Measurements from ENCODE around the gene FGD6.

DNA sequence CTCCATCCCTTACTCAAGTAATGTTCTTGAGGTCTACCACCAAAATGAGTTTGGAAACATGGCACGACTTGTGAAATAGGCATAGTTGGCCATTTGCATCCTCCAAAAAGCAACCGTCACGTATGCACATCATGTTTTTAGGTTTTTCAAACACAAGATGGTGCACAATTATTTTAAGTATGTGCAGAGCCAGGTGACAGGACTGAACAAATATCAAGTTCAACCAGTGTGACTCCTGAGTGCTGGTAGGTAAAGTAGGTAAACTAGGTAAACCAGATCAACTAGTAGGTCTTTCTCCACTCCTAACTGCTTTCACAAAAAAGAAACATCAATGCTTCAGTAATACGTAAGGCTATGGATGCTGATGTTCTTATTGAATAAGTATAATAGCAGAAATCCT lies 39.1 kb downstream of the FGD6 start:
- no peak for TF ChIP-seq CTCF (conservative IDR thresholded peaks at IDR 0.05 in 1 of 2, IDR thresholded peaks at IDR 0.05 in 1 of 2; ENCODE audit: low read depth in 1 of 2, low read length in 2 of 2)
- TF ChIP-seq EZH2 (IDR thresholded peaks at IDR 0.05; ENCODE audit: low read length, missing control alignments), result no peak

Data from fibroblast of lung (primary cell).